Stimulated activated CD4-positive, alpha-beta T cell treated with anti-CD3 and anti-CD28 coated beads, Interleukin-15, amount 100 ng/mL, for 24 hours (primary cell): ENCODE results near the gene MORF4L1.
"Not testable (repeated sequence)": the region's sequence is repeated elsewhere in the genome, so short reads cannot be mapped to it uniquely, and the experiment has no call there.

Experiments used
- DNase-seq: peaks from one replicate; pipeline ENCODE4 v3.0.0-alpha.2; 2020

MORF4L1 gene

DNA sequence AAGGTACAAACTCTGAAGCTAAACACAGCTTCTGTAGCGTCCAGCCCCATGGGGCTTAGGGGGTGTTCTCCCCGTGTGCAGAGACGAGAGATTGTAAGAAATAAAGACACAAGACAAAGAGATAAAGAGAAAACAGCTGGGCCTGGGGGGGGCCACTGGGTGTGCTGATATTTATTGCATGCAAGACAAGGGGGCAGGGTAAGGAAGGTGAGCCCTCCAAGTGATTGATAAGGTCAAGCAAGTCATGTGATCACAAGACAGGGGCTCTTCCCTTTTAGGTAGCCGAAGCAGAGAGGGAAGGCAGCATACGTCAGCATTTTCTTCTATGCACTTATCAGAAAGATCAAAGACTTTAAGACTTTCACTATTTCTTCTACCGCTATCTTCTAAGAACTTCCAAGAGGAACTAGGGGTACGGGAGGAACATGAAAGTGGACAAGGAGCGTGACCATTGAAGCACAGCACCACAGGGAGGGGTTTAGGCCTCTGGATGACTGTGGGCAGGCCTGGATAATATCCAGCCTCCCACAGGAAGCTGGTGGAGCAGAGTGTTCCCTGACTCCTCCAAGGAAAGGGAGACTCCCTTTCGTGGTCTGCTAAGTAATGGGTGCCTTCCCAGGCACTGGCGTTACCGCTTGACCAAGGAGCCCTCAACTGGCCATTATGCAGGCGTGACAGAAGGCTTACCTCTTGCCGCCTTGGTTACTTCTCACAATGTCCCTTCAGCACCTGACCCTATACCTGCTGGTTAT, 29.8 kb downstream of the MORF4L1 start:
- not testable (repeated sequence) for DNase-seq

DNA sequence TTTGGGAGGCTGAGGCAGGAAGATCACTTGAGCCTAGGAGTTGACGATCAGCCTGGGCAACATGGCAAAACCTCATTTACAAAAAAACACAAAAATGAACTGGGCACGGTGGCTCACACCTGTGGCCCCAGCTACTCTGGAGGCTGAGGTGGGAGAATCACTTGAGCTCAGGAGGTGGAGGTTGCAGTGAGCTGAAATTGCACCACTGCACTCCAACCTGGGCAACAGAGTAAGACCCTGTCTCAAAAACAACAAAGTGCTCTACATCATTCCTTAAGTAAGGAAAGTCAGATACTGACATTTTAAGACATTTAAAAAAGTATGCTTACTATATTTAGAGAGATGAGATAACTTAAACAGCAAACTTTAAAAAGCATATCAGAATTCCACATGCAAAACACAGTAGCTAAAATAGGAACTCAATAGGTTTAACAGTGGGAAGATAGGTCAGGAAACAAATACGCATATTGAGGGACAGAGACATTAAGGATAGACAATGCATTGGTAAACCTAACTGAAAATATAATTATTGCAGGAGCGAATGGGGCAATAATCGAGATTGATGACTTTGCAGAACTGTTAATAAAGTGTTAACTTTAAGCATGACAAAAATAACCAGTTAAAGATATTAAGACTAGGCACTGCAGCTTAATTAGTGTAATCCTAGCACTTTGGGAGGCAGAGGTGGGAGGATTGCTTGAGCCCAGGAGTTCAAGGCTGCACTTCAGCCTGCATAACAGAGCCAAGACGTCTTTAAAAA, 32.1 kb downstream of the MORF4L1 start:
- DNase-seq = no peak

DNA sequence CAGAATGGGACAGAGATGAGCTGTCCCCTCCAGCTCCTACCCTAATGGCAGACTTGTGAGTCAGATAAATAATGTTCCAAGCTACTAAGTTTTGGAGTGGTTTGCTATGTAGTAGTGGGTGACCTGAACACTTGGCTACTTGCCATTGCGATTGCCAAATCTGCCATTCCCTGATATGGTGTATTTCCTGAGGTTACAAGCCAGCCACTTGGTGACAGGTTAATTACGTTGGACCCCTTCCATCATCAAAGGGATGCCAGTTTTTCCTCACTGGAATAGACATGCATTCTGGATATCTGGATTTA, 33.6 kb downstream of the MORF4L1 start:
- DNase-seq = no peak

DNA sequence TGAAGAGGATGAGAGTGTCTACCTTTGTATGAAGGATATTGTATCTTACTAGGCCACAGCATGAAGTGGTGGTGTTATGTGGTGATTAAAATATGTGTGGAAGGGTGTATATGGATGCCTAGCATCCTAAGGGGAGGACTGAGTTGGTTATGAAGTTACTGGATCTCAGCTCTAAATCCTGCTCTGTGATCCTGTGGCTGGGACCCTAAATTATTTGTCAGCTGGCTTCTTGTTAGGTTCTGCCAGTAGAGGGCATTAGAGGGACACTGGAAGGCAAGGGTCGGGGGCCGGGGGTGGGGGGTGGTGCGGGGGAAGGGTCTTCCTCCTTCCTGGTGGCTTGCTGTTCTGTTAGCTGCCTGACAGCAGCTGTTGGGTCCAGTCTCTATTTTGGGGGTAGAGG, 34.9 kb downstream of the MORF4L1 start:
- no peak for DNase-seq

DNA sequence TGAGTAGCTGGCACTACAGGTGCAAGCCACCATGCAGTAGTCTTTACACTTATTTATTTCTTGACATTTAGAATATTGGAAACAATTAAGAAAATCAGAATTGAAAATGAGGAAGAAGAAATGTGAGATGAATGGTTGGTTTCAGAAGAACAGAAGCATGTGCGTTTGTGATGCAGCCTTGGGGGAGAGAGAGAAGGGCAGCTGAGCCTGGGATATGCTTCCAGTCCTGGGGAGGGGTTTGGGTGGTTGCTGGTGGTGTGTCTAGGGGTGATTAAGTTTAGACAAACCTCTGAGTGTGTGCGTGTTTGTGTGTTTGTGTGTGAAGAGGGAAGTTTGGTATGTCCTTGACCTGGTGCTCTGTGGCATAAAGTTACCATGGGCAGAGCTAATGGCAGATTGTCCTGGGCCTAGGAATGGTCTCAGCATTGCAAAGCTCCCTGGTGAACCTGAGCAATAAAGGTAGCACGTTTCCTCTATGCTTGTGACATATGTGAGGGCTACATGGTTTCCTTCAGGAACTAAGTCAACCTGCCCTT, 36.5 kb downstream of the MORF4L1 start:
- no peak for DNase-seq

DNA sequence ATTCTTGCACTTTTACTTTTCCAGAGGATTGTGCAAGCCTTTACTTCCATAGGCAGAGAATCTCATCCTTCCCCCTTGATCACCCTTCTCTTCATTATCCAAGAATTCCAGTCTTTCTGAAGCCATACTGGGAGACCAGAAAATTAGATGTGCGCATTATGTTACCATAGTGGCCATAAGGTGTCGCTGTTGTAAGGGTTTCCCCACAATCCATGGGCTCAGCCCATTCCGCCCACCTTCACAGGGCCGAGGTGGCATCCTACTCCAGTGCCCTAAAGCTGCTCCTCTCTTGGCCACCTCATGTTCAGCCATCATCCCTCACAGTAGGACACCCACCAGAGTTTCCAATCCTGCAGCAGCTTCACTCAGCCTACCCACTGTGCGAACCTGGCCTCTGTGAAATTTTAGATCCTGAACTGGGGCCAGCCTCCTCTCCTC, 37.1 kb downstream of the MORF4L1 start:
- DNase-seq = peak; percentile 44

DNA sequence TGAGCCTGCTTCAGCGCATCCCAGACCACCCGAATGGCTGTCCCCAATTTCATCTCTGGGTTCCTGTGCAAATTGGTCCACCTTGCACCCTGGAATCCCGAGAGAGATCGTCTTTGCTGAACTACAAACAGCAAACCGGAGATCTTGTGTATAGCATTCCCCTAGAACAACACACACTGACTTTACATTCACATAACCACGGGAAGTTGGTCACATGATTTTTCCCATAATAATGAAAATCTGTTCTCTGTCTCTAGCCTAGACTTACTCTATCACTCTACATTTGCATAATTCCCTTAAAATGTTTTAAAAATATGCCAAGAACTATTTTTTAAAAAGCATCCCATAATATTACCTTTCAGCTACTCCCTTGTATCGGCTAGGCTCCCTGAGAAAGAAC, 37.6 kb downstream of the MORF4L1 start:
- no peak for DNase-seq

DNA sequence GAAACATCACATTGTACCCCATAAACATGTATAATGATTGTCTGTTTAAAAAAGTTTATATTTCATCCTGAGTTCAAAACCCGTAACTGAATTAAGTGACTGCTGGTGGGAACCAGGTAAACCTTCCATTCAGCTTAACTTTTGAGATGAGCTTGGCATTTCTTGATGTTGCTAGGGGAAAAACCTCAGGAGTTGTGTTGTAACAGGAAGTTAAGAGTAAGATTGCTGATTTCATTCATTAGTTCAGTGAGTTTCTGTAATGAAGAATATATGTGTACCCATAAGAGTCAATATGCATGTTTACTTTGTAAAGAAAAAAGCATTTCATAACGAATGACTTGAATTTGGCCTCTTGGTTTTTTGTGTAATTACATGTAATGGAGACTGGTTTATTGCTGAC, 39.6 kb downstream of the MORF4L1 start:
- DNase-seq = no peak

DNA sequence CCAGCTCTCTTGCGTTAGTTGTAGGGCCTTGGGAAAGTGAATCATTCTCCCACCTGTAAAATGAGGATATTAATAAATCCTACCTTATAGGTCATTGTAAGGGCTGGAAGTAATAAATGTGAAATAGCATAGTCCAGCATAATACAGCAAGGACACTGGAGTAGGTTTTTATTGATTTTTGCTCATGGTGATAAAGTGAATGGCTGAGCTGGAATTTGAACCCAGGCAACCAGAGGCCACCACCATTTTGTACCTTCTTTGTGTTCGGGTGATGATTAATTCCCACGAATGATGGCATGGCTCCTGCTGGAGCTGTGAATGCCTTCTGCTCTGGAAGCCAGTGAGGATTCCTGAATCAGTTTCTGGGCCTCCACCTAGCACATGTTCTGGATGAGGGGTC, 40.3 kb downstream of the MORF4L1 start:
- DNase-seq = no peak

DNA sequence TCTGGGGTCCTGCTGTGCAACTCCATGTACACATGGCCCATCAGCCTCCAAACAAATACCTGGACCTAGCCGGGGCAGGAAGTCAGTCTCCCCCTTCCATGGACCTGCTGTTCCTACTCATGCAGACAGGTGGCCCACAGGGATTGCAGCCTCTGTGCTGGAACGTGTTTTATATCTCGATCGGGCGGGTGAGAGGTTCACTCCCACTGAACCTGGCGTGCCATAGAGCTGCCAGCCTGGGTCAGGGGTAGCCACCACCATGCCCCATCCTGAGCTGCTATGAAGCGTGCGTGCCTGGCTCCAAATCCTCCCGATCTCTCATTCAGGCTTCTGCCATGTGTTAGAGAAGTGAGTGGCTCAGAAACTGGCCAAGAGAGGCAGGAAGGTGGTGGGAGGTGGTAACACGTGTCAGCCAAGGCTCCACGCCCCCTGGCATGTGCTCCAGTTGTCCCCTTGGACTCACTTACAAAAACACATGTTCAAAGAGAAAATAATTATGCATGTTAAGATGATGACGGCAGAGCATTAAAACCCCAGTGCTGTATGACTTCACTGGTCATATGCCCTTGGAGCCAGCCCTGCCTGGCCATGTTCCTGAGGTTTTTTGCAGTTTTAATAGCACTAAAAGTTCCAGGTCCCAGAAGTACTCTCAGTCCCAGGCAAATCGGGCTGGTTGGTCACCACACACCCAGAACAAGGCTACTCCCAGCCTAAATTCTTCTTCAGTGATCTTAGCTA, 41.5 kb downstream of the MORF4L1 start:
- no peak for DNase-seq

DNA sequence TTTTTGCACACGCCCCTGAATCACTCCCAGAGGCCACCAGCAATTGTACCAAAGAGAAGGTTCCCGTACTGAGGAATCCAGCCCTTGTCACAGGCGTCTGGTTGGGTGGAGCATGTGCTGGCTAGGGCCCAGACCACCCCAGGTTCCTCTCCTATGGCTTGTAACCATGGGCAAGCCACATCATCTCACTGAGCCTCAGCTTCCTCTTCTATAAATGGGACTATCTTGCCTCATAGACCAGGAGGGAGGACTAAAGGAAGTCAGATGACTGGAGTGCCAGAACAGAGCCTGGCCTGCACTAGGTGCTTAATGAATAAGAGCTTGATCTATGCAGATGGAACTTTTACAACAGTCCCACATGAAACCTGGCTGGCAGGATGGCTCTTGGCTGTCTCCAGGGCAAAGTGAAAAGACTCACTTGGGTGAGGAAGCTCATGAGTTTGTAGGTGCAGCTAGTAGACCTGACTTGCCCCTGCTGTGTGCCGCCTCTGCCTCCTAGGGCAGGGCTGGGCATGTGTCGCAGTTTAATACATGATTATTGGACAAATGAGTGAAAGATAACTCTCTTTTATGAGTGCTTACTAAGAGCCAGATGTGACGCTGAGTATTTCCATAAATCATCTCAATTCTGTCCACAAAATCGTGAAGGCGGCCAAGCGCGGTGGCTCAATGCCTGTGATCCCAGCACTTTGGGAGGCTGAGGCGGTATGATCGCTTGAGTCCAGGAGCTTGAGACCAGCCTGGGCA, 42.8 kb downstream of the MORF4L1 start:
- DNase-seq = no peak

DNA sequence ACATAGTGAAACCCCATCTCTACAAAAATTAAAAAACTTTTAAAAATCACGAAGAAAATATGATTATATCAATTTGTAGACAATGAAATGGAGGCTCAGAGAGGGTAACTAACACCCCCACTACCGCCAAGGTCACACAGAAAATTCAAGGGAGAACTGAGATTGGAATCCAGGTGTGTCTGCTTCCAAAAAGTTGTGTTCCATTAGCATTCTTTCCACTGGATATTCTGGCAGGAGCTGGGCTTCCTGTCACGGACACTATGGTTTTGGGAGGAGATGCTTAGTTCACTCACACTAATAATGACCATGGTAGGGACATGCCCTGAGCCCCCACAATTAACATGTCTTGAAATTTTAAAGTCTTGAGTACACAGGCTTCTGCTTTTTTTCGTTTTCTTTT, 43.4 kb downstream of the MORF4L1 start:
- no peak for DNase-seq

DNA sequence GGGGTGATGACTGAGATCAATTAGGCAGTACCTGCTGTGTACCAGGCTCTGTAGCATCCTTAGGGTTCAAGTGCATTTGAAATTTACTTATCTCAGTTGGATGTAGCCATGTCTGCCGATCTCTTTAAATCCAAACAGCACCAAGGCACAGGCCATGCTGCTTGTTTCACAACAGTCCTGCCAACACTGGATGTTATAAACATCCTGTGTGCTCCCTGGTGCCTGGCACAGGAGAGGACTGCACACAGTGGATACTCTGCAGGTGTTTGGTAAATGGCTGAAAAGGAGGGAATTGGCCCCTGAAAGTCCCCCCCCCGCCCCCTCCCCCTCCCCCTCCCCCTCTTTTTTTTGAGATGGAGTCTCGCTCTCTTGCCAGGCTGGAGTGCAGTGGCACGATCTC, 45.2 kb downstream of the MORF4L1 start:
- no peak for DNase-seq

DNA sequence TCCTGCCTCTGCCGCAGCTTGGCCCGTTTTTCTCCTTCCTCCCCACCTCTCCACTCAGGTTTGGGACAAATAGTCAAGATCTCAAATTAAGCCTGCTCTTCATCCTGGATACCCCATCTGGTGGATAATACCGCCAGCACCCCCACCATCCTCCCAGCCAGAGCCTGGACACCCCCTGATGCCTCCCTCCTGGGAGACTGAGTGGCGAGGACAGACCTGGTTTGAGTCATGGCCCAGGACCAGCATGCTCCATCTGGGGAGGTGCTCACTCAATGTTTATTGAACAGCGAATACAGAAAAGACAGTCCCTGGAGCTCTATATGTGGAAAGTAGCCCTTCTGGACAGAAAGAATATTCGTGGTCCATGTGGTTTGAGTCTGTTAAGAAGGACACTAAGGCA, 48.8 kb downstream of the MORF4L1 start:
- no peak for DNase-seq

DNA sequence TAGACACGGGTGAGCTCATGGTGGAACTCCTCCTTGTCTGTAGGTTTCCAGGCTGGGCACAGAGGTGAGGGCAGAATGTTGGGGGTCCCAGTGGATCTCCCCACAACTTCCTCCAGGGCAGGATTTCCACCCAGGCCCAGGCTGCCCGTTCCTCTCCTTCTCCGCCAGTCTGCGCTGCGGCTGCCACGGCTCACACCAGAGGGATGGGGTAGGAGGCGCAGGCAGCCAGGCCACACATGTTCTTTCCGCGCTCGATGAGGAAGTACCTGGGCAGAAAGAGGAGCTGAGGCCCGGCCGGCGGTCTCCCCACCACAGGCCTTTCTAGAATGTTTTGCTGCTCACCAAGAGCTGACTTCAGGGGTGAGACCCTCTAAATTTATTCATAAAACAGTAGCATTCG, 49.2 kb downstream of the MORF4L1 start:
- no peak for DNase-seq

DNA sequence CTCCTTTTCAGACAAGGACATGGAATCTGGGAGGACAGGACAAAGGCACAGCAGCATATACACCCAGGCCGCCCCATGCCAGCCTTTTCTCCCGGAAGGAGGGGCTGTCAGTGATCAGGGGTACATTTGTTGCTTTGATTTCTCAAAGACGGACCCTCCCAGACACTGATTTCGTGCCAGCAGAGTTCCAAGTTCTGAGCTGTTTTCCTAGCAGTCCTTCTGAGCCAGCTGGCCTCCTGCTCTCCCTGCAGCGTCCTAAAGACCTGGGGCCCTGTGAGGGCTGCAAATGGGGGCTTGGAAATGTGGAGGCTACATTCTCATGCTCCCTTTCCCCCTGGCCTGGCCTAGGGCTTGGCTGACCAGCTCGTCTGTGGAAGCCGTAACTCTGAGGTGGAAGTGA, 49.8 kb downstream of the MORF4L1 start:
- no peak for DNase-seq

DNA sequence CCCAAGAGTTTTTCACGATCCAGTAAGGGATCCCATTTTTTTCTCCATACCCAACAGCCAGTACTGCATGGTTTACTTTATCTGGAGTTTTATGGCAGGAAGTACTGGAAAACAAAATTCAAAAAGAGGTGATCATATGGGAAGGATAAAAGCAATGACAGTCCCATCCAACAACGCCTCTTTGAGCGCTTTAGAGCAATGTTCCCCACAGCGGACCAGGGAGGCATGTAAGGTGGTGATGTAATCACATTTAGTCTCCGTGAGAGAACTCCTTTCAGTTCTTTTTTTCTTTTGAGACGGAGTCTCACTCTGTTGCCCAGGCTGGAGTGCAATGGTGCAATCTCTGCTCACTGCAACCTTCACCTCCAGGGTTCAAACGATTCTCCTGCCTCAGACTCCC, 50.3 kb downstream of the MORF4L1 start:
- no peak for DNase-seq

DNA sequence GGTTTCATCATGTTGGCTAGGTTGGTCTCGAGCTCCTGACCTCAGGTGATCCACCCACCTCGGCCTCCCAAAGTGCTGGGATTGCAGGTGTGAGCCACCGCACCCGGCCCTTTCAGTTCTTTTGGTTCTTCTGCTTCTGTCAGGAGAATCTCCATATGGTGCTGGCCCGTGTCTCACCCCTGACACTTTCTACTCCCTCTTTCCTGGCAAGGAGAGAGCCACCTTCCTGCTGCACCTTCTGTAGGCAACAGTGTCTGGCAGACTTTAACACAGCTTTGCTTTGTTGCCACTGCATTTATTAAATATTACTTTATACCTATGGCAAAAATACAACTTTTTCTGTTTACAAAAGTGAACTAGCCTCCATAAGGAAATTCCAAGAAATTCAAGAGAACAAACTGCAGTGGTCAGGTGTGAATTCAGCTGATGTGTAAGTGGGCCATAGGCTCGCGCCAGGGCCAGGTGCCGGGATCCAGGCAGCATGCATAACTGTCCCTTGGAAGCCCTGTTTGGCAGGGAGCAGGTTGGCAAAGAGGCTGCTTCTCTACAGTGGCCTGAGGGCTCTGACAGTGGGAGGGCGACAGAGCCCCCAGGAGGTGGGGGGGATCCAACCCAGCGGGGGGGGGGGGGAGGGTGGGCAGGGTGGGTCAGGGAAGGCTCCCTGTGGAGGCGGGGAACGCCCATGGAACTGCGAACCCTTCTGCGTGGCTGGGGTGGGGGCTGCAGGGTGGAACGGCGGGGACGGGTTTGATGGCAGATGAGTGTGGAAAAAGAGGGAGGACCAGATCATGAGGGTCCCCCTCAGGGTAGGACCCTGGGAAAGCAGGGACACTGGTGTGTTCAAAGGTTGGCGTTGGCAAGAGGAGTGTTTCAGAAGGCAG, 51.0 kb downstream of the MORF4L1 start:
- DNase-seq = no peak

DNA sequence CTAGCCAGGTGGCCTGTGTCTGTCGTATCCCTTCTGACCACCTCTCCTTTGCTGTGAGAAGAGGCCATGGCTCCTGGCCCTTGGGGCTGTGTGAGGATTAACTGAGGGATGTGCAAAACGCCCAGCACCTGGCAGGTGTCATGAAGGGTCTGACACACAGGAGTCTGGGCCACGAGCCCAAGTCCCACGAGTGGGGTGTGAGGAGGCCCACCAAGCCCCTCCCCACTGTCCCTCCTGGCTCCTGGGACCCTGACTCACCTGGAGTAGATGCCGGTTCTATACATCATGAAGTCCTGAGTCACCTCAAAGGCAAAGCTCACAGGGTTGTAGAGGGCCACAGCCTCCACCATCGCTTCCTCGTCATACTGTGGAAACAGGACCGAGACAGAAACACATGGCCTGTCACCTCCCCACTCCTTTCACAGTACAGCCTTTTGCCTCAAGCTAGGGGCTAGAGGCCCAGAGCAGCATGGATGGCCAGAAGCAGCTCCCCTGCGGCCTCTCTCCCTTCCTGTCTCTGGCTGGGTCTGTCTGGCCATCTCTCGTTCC, 52.5 kb downstream of the MORF4L1 start:
- DNase-seq = no peak

DNA sequence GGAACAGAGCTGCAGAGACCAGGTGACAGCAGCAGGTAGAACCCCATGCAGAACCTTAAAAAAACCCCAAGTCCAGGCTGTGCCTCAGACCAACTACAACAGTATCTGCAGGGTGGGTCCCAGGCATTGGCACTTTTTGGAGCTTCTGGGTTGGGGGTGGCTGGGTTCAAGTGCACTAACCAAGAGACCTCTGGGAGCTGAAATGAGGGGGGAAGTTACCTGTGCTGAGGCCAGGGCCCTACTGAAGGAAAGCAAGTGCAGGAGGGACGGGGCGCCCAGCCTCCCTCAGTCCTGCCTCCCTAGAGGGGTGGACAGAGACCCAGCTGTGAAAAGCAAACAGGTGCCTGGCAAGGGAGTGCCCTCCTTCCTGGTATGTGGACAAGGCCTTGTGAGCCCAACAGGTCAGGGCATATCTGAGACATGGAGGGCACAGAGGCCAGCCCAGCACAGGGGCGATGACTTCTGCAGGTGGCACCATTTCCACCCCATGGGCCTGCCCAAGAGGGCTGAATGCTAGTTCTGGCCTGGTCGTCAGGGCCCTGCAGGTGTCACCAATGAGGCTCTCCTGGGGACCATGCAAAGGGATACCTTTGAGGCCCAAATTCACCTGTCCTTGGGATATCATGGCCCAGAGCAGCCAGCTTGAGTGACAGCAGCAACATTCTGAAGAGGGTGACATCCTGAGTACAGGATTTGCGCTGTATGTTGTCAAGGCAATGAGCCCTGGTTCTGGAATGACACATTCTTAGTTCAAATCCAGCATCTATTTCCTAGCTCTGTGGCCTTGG, 53.5 kb downstream of the MORF4L1 start:
- DNase-seq = no peak
